Keratinocyte (primary cell): ENCODE measurements around the gene HDLBP.

ENCODE experiments used
- EZH2 ChIP-seq: IDR thresholded peaks from one replicate; pipeline ENCODE4 v1.6.1; 2012; ENCODE audit warnings: inconsistent platforms, mild to moderate bottlenecking, low read length, moderate library complexity
- TF ChIP-seq, protein P1 (sequence below), 3 experiments: IDR thresholded peaks in 1 of 3; conservative IDR thresholded peaks in 1 of 3; optimal IDR thresholded peaks in 1 of 3; 2 replicates in 2 of 3; 3 replicates in 1 of 3; pipeline versions ENCODE3 to v1.5.1; 2011; ENCODE audit warnings: low read length in 3 of 3, mild to moderate bottlenecking in 3 of 3, moderate library complexity in 2 of 3, control low read depth in 1 of 3, inconsistent platforms in 1 of 3; ENCODE audit not compliant: insufficient read depth in 2 of 3; ENCODE audit errors: extremely low read depth in 1 of 3

DNA sequence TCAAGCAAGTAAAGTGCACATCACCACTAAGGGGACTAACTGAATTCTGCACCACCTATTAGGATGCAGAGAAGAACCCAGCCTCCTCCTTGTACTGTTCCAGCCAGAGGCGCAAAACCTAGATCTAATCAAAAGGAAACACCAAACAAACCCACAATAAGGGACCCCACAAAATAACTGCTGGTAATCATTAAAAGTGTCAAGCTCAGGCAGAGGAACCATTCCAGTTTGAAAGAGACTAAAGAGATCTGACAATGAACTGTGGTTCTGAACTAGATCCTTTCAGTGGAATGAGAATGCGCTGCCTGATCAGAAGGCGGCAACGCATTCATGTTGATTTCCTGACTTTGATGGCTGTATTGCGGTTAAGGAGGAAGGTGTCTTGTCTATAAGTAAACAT is 16.8 kb downstream of the HDLBP start:
- TF ChIP-seq, protein P1, sequence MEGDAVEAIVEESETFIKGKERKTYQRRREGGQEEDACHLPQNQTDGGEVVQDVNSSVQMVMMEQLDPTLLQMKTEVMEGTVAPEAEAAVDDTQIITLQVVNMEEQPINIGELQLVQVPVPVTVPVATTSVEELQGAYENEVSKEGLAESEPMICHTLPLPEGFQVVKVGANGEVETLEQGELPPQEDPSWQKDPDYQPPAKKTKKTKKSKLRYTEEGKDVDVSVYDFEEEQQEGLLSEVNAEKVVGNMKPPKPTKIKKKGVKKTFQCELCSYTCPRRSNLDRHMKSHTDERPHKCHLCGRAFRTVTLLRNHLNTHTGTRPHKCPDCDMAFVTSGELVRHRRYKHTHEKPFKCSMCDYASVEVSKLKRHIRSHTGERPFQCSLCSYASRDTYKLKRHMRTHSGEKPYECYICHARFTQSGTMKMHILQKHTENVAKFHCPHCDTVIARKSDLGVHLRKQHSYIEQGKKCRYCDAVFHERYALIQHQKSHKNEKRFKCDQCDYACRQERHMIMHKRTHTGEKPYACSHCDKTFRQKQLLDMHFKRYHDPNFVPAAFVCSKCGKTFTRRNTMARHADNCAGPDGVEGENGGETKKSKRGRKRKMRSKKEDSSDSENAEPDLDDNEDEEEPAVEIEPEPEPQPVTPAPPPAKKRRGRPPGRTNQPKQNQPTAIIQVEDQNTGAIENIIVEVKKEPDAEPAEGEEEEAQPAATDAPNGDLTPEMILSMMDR (optimal IDR thresholded peaks at IDR 0.05 in 1 of 3, IDR thresholded peaks at IDR 0.05 in 1 of 3, conservative IDR thresholded peaks at IDR 0.05 in 1 of 3; ENCODE audit: extremely low read depth in 1 of 3, insufficient read depth in 2 of 3, low read length in 3 of 3) = no peak
- no peak for TF ChIP-seq EZH2
